A549 (cell line): ENCODE data around the gene GFOD2. TPM values are rescaled to one million over a fixed set of nuclear protein-coding genes. Genes with fewer than 3 reads are reported as not detected.

Experiments
- ATAC-seq, 2 experiments: fragments of 200-7000 bp in 1 of 2; fragments of >200 bp in 1 of 2; cut with Nextera tagmentation in 1 of 2; cut with Tn5 transposase in 1 of 2; 3 replicates each; pipeline versions ENCODE4 v1.8.0 to v1.9.1; 2018 to 2020; ENCODE audit warnings: mild to moderate bottlenecking in 1 of 2, moderate library complexity in 1 of 2
- CTCF ChIA-PET: fragments of 300-600 bp; sonication (Branson Sonifier 250); formaldehyde crosslinking; extraction: SDS; loops from one replicate; lab custom pipeline; 2021; ENCODE audit warnings: antibody characterized with exemption, inconsistent platforms; lab: Yijun Ruan, JAX
- POLR2A ChIA-PET: fragments of 350-600 bp; formaldehyde crosslinking; extraction: SDS; loops from one replicate; lab custom pipeline; 2021; ENCODE audit warnings: antibody characterized with exemption, inconsistent platforms; lab: Yijun Ruan, JAX
- DNase-seq, 2 experiments: peaks; one replicate each; pipeline versions ENCODE4 v3.0.0 to v3.0.0-alpha.2; 2011 to 2016; ENCODE audit warnings: low read depth in 1 of 2, low spot score in 1 of 2
- FAIRE-seq: peaks from 2 replicates; lab custom pipeline; 2011; peaks lifted over from hg19 to GRCh38; lab: Jason Lieb, UNC
- H3K27ac ChIP-seq, 2 experiments: fragments of >200 bp; sonication (Bioruptor Twin); formaldehyde crosslinking; 3 replicates each; pipeline ENCODE4 v1.5.1; 2016 to 2017
- H3K4me1 ChIP-seq: fragments of >200 bp; sonication (Bioruptor Twin); formaldehyde crosslinking; 3 replicates; pipeline ENCODE4 v1.6.1; 2016
- H3K4me2 ChIP-seq: fragments of >200 bp; sonication (Bioruptor Twin); formaldehyde crosslinking; 3 replicates; pipeline ENCODE4 v1.6.1; 2016
- H3K4me3 ChIP-seq: fragments of >200 bp; sonication (Bioruptor Twin); formaldehyde crosslinking; 3 replicates; pipeline ENCODE4 v1.5.1; 2016
- H3K9me3 ChIP-seq: fragments of >200 bp; sonication (Bioruptor Twin); formaldehyde crosslinking; 3 replicates; pipeline ENCODE4 v1.6.1; 2016
- ATOH8 ChIP-seq: fragments of 250-450 bp; sonication (Bioruptor Pico); IDR thresholded peaks from 2 replicates; pipeline ENCODE4 v1.5.0; 2020; ENCODE audit warnings: low read depth, mild to moderate bottlenecking, moderate library complexity
- BCL3 ChIP-seq: fragments of >200 bp; sonication (Bioruptor Twin); formaldehyde crosslinking; IDR thresholded peaks from 3 replicates; pipeline ENCODE4 v1.6.1; 2016
- BHLHE40 ChIP-seq: IDR thresholded peaks from 2 replicates; pipeline ENCODE4 v1.6.1; 2012; ENCODE audit warnings: low read depth, low read length, inconsistent platforms
- CBX2 ChIP-seq: fragments of 200-600 bp; sonication (generic); IDR thresholded peaks from 2 replicates; pipeline ENCODE4 v1.6.1; 2016; ENCODE audit warnings: low read depth, mild to moderate bottlenecking, borderline replicate concordance
- CBX8 ChIP-seq: fragments of 200-600 bp; sonication (generic); IDR thresholded peaks from 2 replicates; pipeline ENCODE4 v1.6.1; 2016
- CEBPB ChIP-seq, 2 experiments: fragments of >200 bp in 1 of 2; sonication (Bioruptor Twin) in 1 of 2; formaldehyde crosslinking in 1 of 2; IDR thresholded peaks; 2 replicates each; pipeline ENCODE4 v1.6.1; 2012 to 2016
- CHD2 ChIP-seq: fragments of 150-350 bp; IDR thresholded peaks from 2 replicates; pipeline ENCODE4 v1.6.1; 2014; ENCODE audit warnings: low read length; ENCODE audit not compliant: partially characterized antibody
- CHD4 ChIP-seq: fragments of 200-600 bp; sonication (generic); IDR thresholded peaks from 2 replicates; pipeline ENCODE4 v1.6.1; 2016; ENCODE audit warnings: antibody characterized with exemption, mild to moderate bottlenecking, borderline replicate concordance
- EHF ChIP-seq: fragments of 250-450 bp; sonication (Bioruptor Pico); IDR thresholded peaks from 2 replicates; pipeline ENCODE4 v1.5.0; 2020; ENCODE audit warnings: mild to moderate bottlenecking
- FOSB ChIP-seq: fragments of 250-450 bp; sonication (Bioruptor Pico); IDR thresholded peaks from 2 replicates; pipeline ENCODE4 v1.5.0; 2020; ENCODE audit warnings: mild to moderate bottlenecking, moderate library complexity
- FOSL2 ChIP-seq, 2 experiments: fragments of 450-650 bp in 1 of 2; fragments of >200 bp in 1 of 2; sonication (Bioruptor Twin) in 1 of 2; formaldehyde crosslinking; IDR thresholded peaks; 2 replicates each; pipeline versions ENCODE4 v1.5.0 to v1.6.1; 2016 to 2020; ENCODE audit warnings: mild to moderate bottlenecking in 1 of 2, moderate library complexity in 1 of 2
- FOXS1 ChIP-seq: fragments of 250-450 bp; sonication (Bioruptor Pico); IDR thresholded peaks from 2 replicates; pipeline ENCODE4 v1.5.0; 2020; ENCODE audit warnings: mild to moderate bottlenecking, moderate library complexity
- HDAC2 ChIP-seq: fragments of 200-600 bp; sonication (generic); IDR thresholded peaks from 2 replicates; pipeline ENCODE4 v1.6.1; 2016
- HMGXB4 ChIP-seq: fragments of 250-450 bp; sonication (Bioruptor Pico); IDR thresholded peaks from 2 replicates; pipeline ENCODE4 v1.5.0; 2021; ENCODE audit warnings: mild to moderate bottlenecking, moderate library complexity, borderline replicate concordance
- HOXA7 ChIP-seq: fragments of 250-450 bp; sonication (Bioruptor Pico); IDR thresholded peaks from 2 replicates; pipeline ENCODE4 v1.5.0; 2020; ENCODE audit warnings: mild to moderate bottlenecking, moderate library complexity
- HOXB13 ChIP-seq: fragments of 250-450 bp; sonication (Bioruptor Pico); IDR thresholded peaks from 2 replicates; pipeline ENCODE4 v1.5.0; 2020; ENCODE audit warnings: low read depth, mild to moderate bottlenecking, moderate library complexity
- HOXB5 ChIP-seq: fragments of 250-450 bp; sonication (Bioruptor Pico); IDR thresholded peaks from 2 replicates; pipeline ENCODE4 v1.5.0; 2020; ENCODE audit warnings: mild to moderate bottlenecking, moderate library complexity
- JUN ChIP-seq, 2 experiments: fragments of >200 bp; sonication (Bioruptor Twin); formaldehyde crosslinking; IDR thresholded peaks; 2 replicates in 1 of 2; 3 replicates in 1 of 2; pipeline ENCODE4 v1.6.1; 2016 to 2017
- JUNB ChIP-seq: fragments of >200 bp; sonication (Bioruptor Twin); formaldehyde crosslinking; IDR thresholded peaks from 2 replicates; pipeline ENCODE4 v1.6.1; 2016
- KDM1A ChIP-seq: fragments of 200-600 bp; sonication (generic); IDR thresholded peaks from 2 replicates; pipeline ENCODE4 v1.6.1; 2016; ENCODE audit warnings: low read depth, mild to moderate bottlenecking
- MAX ChIP-seq: IDR thresholded peaks from 2 replicates; pipeline ENCODE4 v1.6.1; 2012
- MYC ChIP-seq: IDR thresholded peaks from 2 replicates; pipeline ENCODE4 v1.6.1; 2012; ENCODE audit warnings: mild to moderate bottlenecking, inconsistent platforms, low read length, improper control_type of control experiment, borderline replicate concordance
- PHF8 ChIP-seq: fragments of 200-600 bp; sonication (generic); IDR thresholded peaks from 2 replicates; pipeline ENCODE4 v1.6.1; 2016; ENCODE audit warnings: low read depth, mild to moderate bottlenecking, antibody characterized with exemption, moderate library complexity, borderline replicate concordance
- POLR2A ChIP-seq: IDR thresholded peaks from 2 replicates; pipeline ENCODE4 v1.6.1; 2012; ENCODE audit warnings: mild to moderate bottlenecking, low read length
- RCOR1 ChIP-seq: fragments of 150-350 bp; IDR thresholded peaks from 2 replicates; pipeline ENCODE4 v1.6.1; 2014; ENCODE audit warnings: antibody characterized with exemption, low read length, low read depth
- RNF2 ChIP-seq: fragments of 200-600 bp; sonication (generic); IDR thresholded peaks from 2 replicates; pipeline ENCODE4 v1.6.1; 2016; ENCODE audit warnings: low read depth, mild to moderate bottlenecking, antibody characterized with exemption, moderate library complexity, borderline replicate concordance
- SMC3 ChIP-seq: fragments of >200 bp; sonication (Bioruptor Twin); formaldehyde crosslinking; IDR thresholded peaks from 3 replicates; pipeline ENCODE4 v1.6.1; 2018; ENCODE audit warnings: inconsistent platforms
- SREBF2 ChIP-seq: fragments of 450-650 bp; IDR thresholded peaks from 2 replicates; pipeline ENCODE4 v1.6.1; 2014; ENCODE audit warnings: mild to moderate bottlenecking, moderate library complexity
- TFCP2L1 ChIP-seq: fragments of 250-450 bp; sonication (Bioruptor Pico); IDR thresholded peaks from 2 replicates; pipeline ENCODE4 v1.5.0; 2021; ENCODE audit warnings: mild to moderate bottlenecking
- ZC3H11A ChIP-seq: fragments of 450-650 bp; IDR thresholded peaks from 2 replicates; pipeline ENCODE4 v1.6.1; 2014; ENCODE audit warnings: antibody characterized with exemption, mild to moderate bottlenecking
- ZFP36 ChIP-seq: fragments of 450-650 bp; IDR thresholded peaks from 2 replicates; pipeline ENCODE4 v1.6.1; 2014; ENCODE audit warnings: borderline replicate concordance; ENCODE audit not compliant: partially characterized antibody
- WGBS: methylation state at CpG from one replicate; pipeline ENCODE4 v1.1.6; 2017; ENCODE audit errors: missing lambda C conversion rate; 5-methylcytosine and 5-hydroxymethylcytosine counted together
- polyA plus RNA-seq, 4 experiments: library from polyadenylated mRNA; depleted of rRNA in 3 of 4; stranded (reverse); fragments of >200 nt; fragmentation: RNase III in 1 of 4; extraction: RNeasy Plus Mini Kit Qiagen cat#74134 plus additional on column Dnase treatment in 1 of 4; gene quantifications; 2 replicates in 3 of 4; 3 replicates in 1 of 4; pipeline ENCODE4 v1.2.3, GENCODE V29; 2011 to 2017

Gene GFOD2
- polyA plus RNA-seq, 2 of the 4 experiments (the other 2 are of a cell fraction) = 10.3 to 16.4 TPM

GRCh38 chr16:67660564-67661028, 58.5 kb downstream of the GFOD2 start, which contains the start of gene PARD6A:
Gene PARD6A (plus strand): TSS chr16:67660960. CDS start chr16:67661039, 79 bp downstream.
- DNase-seq (peak; percentile 96 to 99), FAIRE-seq (peak; percentile 23), ATAC-seq (peak; percentile 66 to 81)
- Histone ChIP-seq H3K4me2 (peak within 1 kb of the TSS; percentile 80), H3K4me3 (peak within 1 kb of the TSS; percentile 91), H3K9me3 (no peaks in the 10 kb centered on the region), H3K27ac (peak within 1 kb of the TSS; percentile 90 to 92), H3K4me1 (peaks cover 8% of the 10 kb centered on the region)
- ChIA-PET CTCF (interaction anchor here (0.8 to 8.6 kb wide), 9 partner anchors 8 to 146 kb away, joined by 3 to 51 read pairs (median 7); partner anchors contain the start of gene CARMIL2), POLR2A (interaction anchor here (0.7 to 1.5 kb wide), 7 partner anchors 13 to 146 kb away, joined by 3 to 17 read pairs (median 4); partner anchors contain the start of genes CARMIL2, CTCF, RANBP10 and TSNAXIP1)
- WGBS = 3% methylated on average over 29 of the region's 48 CpGs
- TF ChIP-seq CEBPB (IDR thresholded peaks at IDR 0.05) (peak; percentile 61 to 91; a peak in 3 of 4 replicates), PHF8 (0 out of 2 replicates have a peak, but pooled peaks have one; percentile 4), BCL3 (no peak; the same call in 1 of the 3 replicates), EHF (CRISPR knock-in tag) (no peak), SREBF2 (no peak), HOXA7 (CRISPR knock-in tag) (no peak), JUNB (no peak), TFCP2L1 (CRISPR knock-in tag) (peak; percentile 39; the same call in 1 of the 2 replicates), FOSL2 (IDR thresholded peaks at IDR 0.05) (no peak), FOSL2 (CRISPR knock-in tag; IDR thresholded peaks at IDR 0.05) (peak; percentile 61), SMC3 (no peak), MYC (0 out of 2 replicates have a peak, but pooled peaks have one; percentile 49), MAX (0 out of 2 replicates have a peak, but pooled peaks have one; percentile 22), FOXS1 (no peak), ATOH8 (no peak), HMGXB4 (CRISPR knock-in tag) (no peak), RNF2 (no peak), BHLHE40 (no peak), HOXB13 (CRISPR knock-in tag) (no peak), ZFP36 (no peak), POLR2A (no peak), CBX2 (no peak), HOXB5 (CRISPR knock-in tag) (no peak), ZC3H11A (0 out of 2 replicates have a peak, but pooled peaks have one; percentile 4), CHD4 (no peak), CBX8 (no peak), RCOR1 (no peak), JUN (IDR thresholded peaks at IDR 0.05) (0 out of 5 replicates have a peak, but pooled peaks of 1 of the 2 experiments have one; percentile 49), HDAC2 (no peak), KDM1A (peak; percentile 31; the same call in 1 of the 2 replicates), FOSB (CRISPR knock-in tag) (no peak), CHD2 (no peak)
